ENCODE measurements around the gene ANO4. TPM values are rescaled to one million over a fixed set of nuclear protein-coding genes. Genes with fewer than 3 reads are reported as not detected.

The ANO4 gene
- total RNA-seq, 1 donor from 2014 or later = 5.7 TPM

DNA sequence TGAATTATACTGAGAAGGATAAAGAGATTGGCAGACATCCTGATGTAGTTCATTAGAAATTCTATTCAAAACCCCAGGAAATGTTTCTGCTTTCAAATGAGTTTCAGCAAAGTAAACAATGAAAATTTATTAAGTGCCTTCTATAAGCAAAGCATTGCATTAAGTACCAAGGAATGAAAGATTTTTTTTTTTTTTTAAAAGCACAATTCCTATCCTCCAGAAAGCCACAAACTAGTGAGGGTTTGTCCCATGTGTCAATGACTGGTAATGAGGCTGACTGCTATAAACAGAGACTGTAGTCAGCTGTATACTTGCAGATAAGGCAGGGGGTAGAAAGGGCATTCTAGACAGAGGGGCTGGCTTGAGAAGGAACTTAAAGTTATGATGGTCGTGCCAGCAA lies 6.7 kb downstream of the ANO4 start:
- peaks cover 33% of the 10 kb centered on the region for H3K4me1 Mint-ChIP-seq
- DNase-seq (ENCODE audit: low spot score in 2 of 2, unreplicated experiment in 2 of 2) = no peak
- TF ChIP-seq, protein P1, sequence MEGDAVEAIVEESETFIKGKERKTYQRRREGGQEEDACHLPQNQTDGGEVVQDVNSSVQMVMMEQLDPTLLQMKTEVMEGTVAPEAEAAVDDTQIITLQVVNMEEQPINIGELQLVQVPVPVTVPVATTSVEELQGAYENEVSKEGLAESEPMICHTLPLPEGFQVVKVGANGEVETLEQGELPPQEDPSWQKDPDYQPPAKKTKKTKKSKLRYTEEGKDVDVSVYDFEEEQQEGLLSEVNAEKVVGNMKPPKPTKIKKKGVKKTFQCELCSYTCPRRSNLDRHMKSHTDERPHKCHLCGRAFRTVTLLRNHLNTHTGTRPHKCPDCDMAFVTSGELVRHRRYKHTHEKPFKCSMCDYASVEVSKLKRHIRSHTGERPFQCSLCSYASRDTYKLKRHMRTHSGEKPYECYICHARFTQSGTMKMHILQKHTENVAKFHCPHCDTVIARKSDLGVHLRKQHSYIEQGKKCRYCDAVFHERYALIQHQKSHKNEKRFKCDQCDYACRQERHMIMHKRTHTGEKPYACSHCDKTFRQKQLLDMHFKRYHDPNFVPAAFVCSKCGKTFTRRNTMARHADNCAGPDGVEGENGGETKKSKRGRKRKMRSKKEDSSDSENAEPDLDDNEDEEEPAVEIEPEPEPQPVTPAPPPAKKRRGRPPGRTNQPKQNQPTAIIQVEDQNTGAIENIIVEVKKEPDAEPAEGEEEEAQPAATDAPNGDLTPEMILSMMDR (IDR thresholded peaks at IDR 0.05; ENCODE audit: unreplicated experiment) = no peak
- H3K27me3 Mint-ChIP-seq (ENCODE audit: low read depth) = peaks cover 2% of the 10 kb centered on the region
- H3K36me3 Mint-ChIP-seq = no peaks in the 10 kb centered on the region
- no peak overlapping the region for H3K27ac Mint-ChIP-seq
- no peak overlapping the region for H3K4me3 Mint-ChIP-seq
- H3K9me3 Mint-ChIP-seq = peaks cover 14% of the 10 kb centered on the region

DNA sequence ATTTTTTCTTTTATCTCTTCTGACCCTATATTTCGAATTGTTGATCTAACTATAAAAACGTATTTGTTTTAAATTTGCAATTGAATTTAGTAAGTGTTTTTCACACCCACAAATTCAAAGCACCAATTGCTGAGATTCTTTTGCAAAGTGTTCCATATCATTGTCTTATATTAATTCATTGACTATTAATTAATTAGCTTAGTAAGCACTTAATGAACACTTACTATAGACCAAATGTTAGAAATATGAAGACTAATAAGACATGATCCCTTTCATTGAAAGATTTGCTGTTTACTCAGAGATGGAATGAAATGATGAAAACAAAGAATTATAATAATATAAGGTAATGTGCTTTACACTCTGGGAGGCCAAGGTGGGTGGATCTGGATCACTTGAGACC lies 14.2 kb downstream of the ANO4 start:
- no peaks in the 10 kb centered on the region for H3K36me3 Mint-ChIP-seq
- no peak overlapping the region for H3K4me3 Mint-ChIP-seq
- no peak for DNase-seq (ENCODE audit: low spot score in 2 of 2, unreplicated experiment in 2 of 2)
- no peaks in the 10 kb centered on the region for H3K27me3 Mint-ChIP-seq (ENCODE audit: low read depth)
- TF ChIP-seq, protein P1 (IDR thresholded peaks at IDR 0.05; ENCODE audit: unreplicated experiment) = no peak
- H3K9me3 Mint-ChIP-seq = peaks cover 14% of the 10 kb centered on the region
- H3K4me1 Mint-ChIP-seq = no peaks in the 10 kb centered on the region
- H3K27ac Mint-ChIP-seq = no peak overlapping the region

DNA sequence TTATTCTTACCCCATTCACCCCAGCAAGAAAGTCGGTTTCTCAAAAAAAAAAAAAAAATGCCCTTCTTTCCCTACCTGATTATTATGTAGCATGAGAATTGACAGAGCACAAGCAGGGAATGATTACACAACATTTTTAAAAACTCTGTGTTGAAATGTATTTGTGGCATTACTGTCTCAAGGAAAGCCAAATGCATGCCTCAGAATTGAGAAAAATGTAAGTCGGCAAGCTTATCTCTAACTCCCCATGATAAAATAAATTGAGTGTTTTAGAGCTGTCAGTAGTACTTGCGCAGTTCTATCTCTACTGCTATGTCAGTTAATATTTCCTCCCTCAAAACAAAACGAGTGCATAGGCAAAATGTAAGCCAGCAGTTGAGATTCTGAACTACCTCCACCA lies 25.7 kb downstream of the ANO4 start:
- no peak overlapping the region for H3K4me3 Mint-ChIP-seq
- peaks cover 14% of the 10 kb centered on the region for H3K27me3 Mint-ChIP-seq (ENCODE audit: low read depth)
- TF ChIP-seq, protein P1 (IDR thresholded peaks at IDR 0.05; ENCODE audit: unreplicated experiment) = no peak
- H3K36me3 Mint-ChIP-seq = no peaks in the 10 kb centered on the region
- H3K4me1 Mint-ChIP-seq = peaks cover 12% of the 10 kb centered on the region
- H3K27ac Mint-ChIP-seq = no peak overlapping the region
- no peaks in the 10 kb centered on the region for H3K9me3 Mint-ChIP-seq
- no peak for DNase-seq (ENCODE audit: low spot score in 2 of 2, unreplicated experiment in 2 of 2)

DNA sequence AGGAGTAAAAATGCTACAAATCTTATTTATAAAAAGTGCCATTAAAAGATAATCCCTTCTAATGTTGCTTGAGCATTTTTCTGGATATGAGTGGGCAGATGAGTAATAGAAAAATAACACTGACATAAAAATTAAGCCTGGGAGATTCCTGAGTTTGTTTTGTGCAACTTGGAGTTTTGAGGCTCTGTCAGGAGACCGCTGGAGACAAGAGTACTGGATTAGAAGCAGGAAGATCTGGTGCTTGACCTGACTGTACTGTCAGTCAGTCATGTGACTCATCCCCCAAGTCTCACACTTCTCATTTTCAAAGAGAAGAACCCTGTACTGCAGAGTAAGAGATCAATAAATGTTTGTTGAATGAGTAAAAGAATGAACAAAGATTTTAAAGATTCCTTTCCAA lies 29.4 kb downstream of the ANO4 start:
- Mint-ChIP-seq H3K4me1 (peaks cover 12% of the 10 kb centered on the region), H3K27me3 (ENCODE audit: low read depth) (peaks cover 14% of the 10 kb centered on the region), H3K27ac (no peak overlapping the region), H3K9me3 (no peaks in the 10 kb centered on the region), H3K4me3 (no peak overlapping the region), H3K36me3 (no peaks in the 10 kb centered on the region)
- TF ChIP-seq, protein P1 (IDR thresholded peaks at IDR 0.05; ENCODE audit: unreplicated experiment) = no peak
- DNase-seq (ENCODE audit: low spot score in 2 of 2, unreplicated experiment in 2 of 2) = no peak

DNA sequence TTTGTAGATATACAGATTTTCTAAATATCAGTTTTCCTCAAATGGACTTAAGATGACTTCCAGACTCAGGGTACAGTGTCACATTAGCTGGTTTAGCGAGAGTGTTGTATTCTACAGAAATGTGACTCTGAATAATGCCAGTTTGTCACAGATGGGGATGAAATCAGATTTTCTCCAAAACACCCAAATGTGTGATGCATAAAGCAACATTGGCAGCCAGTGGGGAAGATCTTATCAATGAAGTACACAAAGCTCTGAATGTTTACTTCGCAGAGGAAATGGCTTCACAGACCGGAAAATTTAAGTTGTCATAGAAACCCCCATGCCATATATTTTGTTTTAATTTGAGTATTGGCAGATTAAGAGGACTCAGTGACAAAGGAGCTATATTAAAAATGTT lies 29.9 kb downstream of the ANO4 start:
- peaks cover 14% of the 10 kb centered on the region for H3K27me3 Mint-ChIP-seq (ENCODE audit: low read depth)

More for the DNA sequence above, 29.9 kb downstream of the ANO4 start:
- no peak overlapping the region for H3K27ac Mint-ChIP-seq
- TF ChIP-seq, protein P1 (IDR thresholded peaks at IDR 0.05; ENCODE audit: unreplicated experiment) = no peak
- no peaks in the 10 kb centered on the region for H3K36me3 Mint-ChIP-seq
- H3K4me3 Mint-ChIP-seq = no peak overlapping the region
- DNase-seq (ENCODE audit: low spot score in 2 of 2, unreplicated experiment in 2 of 2) = no peak
- H3K9me3 Mint-ChIP-seq = no peaks in the 10 kb centered on the region
- peaks cover 12% of the 10 kb centered on the region for H3K4me1 Mint-ChIP-seq

Measured in mesothelial cell of epicardium (in vitro differentiated cells).